Keratinocyte (primary cell): ENCODE data around the gene IRGM. TPM values are rescaled to one million over a fixed set of nuclear protein-coding genes. Genes with fewer than 3 reads are reported as not detected.

Experiments
- DNase-seq: peaks from one replicate; pipeline ENCODE4 v3.0.0-alpha.2; 2011; ENCODE audit warnings: low read depth, missing footprints, low spot score
- FAIRE-seq: peaks from 2 replicates; lab custom pipeline; 2011; peaks lifted over from hg19 to GRCh38; lab: Jason Lieb, UNC
- H2AFZ ChIP-seq: 2 replicates; pipeline ENCODE4 v1.6.0; 2012; ENCODE audit warnings: low read length, control low read depth, inconsistent platforms; ENCODE audit not compliant: control insufficient read depth
- H3K27ac ChIP-seq: 2 replicates; pipeline ENCODE4 v1.5.1; 2011; ENCODE audit warnings: low read length; ENCODE audit not compliant: control insufficient read depth, insufficient read depth
- H3K27me3 ChIP-seq: 3 replicates; pipeline ENCODE4 v1.6.0; 2011; ENCODE audit warnings: low read length; ENCODE audit not compliant: control insufficient read depth, insufficient read depth; ENCODE audit errors: extremely low read depth
- H3K36me3 ChIP-seq, 2 experiments: 2 replicates in 1 of 2; 3 replicates in 1 of 2; pipeline ENCODE4 v1.5.1; 2011; ENCODE audit warnings: low read length in 2 of 2, mild to moderate bottlenecking in 1 of 2; ENCODE audit not compliant: control insufficient read depth in 2 of 2, insufficient read depth in 2 of 2; ENCODE audit errors: extremely low read depth in 1 of 2
- H3K4me1 ChIP-seq: 3 replicates; pipeline ENCODE4 v1.5.1; 2011; ENCODE audit warnings: low read length; ENCODE audit not compliant: control insufficient read depth, insufficient read depth; ENCODE audit errors: extremely low read depth
- H3K4me2 ChIP-seq: 3 replicates; pipeline ENCODE4 v1.6.0; 2011; ENCODE audit warnings: low read depth, low read length; ENCODE audit not compliant: control insufficient read depth, insufficient read depth; ENCODE audit errors: extremely low read depth
- H3K4me3 ChIP-seq, 3 experiments: fragments of 200-600 bp in 1 of 3; sonication (generic) in 1 of 3; 2 replicates in 2 of 3; 3 replicates in 1 of 3; pipeline ENCODE4 v1.5.1; 2011 to 2016; ENCODE audit warnings: low read length in 3 of 3, mild to moderate bottlenecking in 3 of 3, control low read depth in 2 of 3, inconsistent platforms in 1 of 3, low read depth in 1 of 3, mixed read lengths in 1 of 3, mixed run types in 1 of 3, moderate library complexity in 1 of 3; ENCODE audit not compliant: control insufficient read depth in 2 of 3, insufficient read depth in 2 of 3; ENCODE audit errors: extremely low read depth in 1 of 3
- H3K79me2 ChIP-seq: 2 replicates; pipeline ENCODE4 v1.6.0; 2012; ENCODE audit warnings: low read length; ENCODE audit not compliant: control insufficient read depth, insufficient read depth
- H3K9ac ChIP-seq: 3 replicates; pipeline ENCODE4 v1.6.0; 2011; ENCODE audit warnings: low read length; ENCODE audit not compliant: control insufficient read depth, insufficient read depth; ENCODE audit errors: extremely low read depth
- H3K9me1 ChIP-seq: 3 replicates; pipeline ENCODE4 v1.6.0; 2011; ENCODE audit warnings: low read length; ENCODE audit not compliant: control insufficient read depth, insufficient read depth; ENCODE audit errors: extremely low read depth
- H3K9me3 ChIP-seq: 2 replicates; pipeline ENCODE4 v1.5.1; 2012; ENCODE audit warnings: low read depth, low read length; ENCODE audit not compliant: control insufficient read depth
- H4K20me1 ChIP-seq: 3 replicates; pipeline ENCODE4 v1.6.0; 2011; ENCODE audit warnings: low read length; ENCODE audit not compliant: control insufficient read depth, insufficient read depth; ENCODE audit errors: extremely low read depth
- EZH2 ChIP-seq: IDR thresholded peaks from one replicate; pipeline ENCODE4 v1.6.1; 2012; ENCODE audit warnings: inconsistent platforms, mild to moderate bottlenecking, low read length, moderate library complexity
- dilution Hi-C: fragments of 300-500 bp; cut with MboI; formaldehyde crosslinking; loops from one replicate; pipeline ENCODE4 v1.7.0; 2020; ENCODE audit warnings: low sequenced_read_pairs; ENCODE audit not compliant: extremely low pct_ligation_motif_present
- polyA plus RNA-seq, 5 experiments: library from polyadenylated mRNA; depleted of rRNA in 3 of 5; stranded (reverse) in 3 of 5; stranded (forward) in 1 of 5; unstranded in 1 of 5; fragments of >200 nt; gene quantifications; 1 replicate in 1 of 5; 2 replicates in 3 of 5; 3 replicates in 1 of 5; pipeline versions ENCODE4 v1.2.1 to v1.2.3, GENCODE V29; 2011 to 2012; ENCODE audit warnings: missing spikeins in 2 of 5, low read depth in 1 of 5, low replicate concordance in 1 of 5
- TF ChIP-seq, protein P1 (sequence below), 3 experiments: IDR thresholded peaks in 1 of 3; conservative IDR thresholded peaks in 1 of 3; optimal IDR thresholded peaks in 1 of 3; 2 replicates in 2 of 3; 3 replicates in 1 of 3; pipeline versions ENCODE3 to v1.5.1; 2011; ENCODE audit warnings: low read length in 3 of 3, mild to moderate bottlenecking in 3 of 3, moderate library complexity in 2 of 3, control low read depth in 1 of 3, inconsistent platforms in 1 of 3; ENCODE audit not compliant: insufficient read depth in 2 of 3; ENCODE audit errors: extremely low read depth in 1 of 3

Gene IRGM
- polyA plus RNA-seq, 1 donor (not counting 4 experiments of a cell fraction or from before 2014, with no cell fraction given): not detected

- Histone ChIP-seq H3K79me2 (no peaks in the 10 kb centered on the region), H3K4me1 (no peaks in the 10 kb centered on the region), H3K4me3 (no peak overlapping the region), H4K20me1 (no peaks in the 10 kb centered on the region), H3K36me3 (peaks cover 6 to 7% of the 10 kb centered on the region in 2 experiments), H2AFZ (no peak overlapping the region), H3K27ac (no peak overlapping the region), H3K27me3 (no peaks in the 10 kb centered on the region), H3K4me2 (no peak overlapping the region), H3K9me3 (peaks cover 44% of the 10 kb centered on the region), H3K9ac (no peak overlapping the region), H3K9me1 (no peaks in the 10 kb centered on the region)
- no peak for FAIRE-seq
- TF ChIP-seq, protein P1, sequence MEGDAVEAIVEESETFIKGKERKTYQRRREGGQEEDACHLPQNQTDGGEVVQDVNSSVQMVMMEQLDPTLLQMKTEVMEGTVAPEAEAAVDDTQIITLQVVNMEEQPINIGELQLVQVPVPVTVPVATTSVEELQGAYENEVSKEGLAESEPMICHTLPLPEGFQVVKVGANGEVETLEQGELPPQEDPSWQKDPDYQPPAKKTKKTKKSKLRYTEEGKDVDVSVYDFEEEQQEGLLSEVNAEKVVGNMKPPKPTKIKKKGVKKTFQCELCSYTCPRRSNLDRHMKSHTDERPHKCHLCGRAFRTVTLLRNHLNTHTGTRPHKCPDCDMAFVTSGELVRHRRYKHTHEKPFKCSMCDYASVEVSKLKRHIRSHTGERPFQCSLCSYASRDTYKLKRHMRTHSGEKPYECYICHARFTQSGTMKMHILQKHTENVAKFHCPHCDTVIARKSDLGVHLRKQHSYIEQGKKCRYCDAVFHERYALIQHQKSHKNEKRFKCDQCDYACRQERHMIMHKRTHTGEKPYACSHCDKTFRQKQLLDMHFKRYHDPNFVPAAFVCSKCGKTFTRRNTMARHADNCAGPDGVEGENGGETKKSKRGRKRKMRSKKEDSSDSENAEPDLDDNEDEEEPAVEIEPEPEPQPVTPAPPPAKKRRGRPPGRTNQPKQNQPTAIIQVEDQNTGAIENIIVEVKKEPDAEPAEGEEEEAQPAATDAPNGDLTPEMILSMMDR (optimal IDR thresholded peaks at IDR 0.05 in 1 of 3, IDR thresholded peaks at IDR 0.05 in 1 of 3, conservative IDR thresholded peaks at IDR 0.05 in 1 of 3; ENCODE audit: extremely low read depth in 1 of 3, insufficient read depth in 2 of 3, low read length in 3 of 3): no peak
- TF ChIP-seq EZH2: no peak
- dilution Hi-C loops: no loop called here
- no peak for DNase-seq
Observed at GRCh38 chr5:150895431-150896428, 49.4 kb downstream of the IRGM start.

Other genes with a start within 250 kb of the IRGM start
- gene SYNPO, start 205.9 kb upstream of the IRGM start, polyA plus RNA-seq: 6.0 to 11.2 TPM (median 10.7 TPM) in 3 replicates
- 0.03 to 0.05 TPM in 2 of 3 replicates, not detected in the other for gene MYOZ3, start 185.3 kb upstream of the IRGM start, polyA plus RNA-seq
- 26.2 to 52.4 TPM (median 34.7 TPM) in 3 replicates for gene RBM22, start 145.5 kb upstream of the IRGM start, polyA plus RNA-seq
- 37.7 to 46.4 TPM (median 44.3 TPM) in 3 replicates for gene DCTN4, start 87.5 kb upstream of the IRGM start, polyA plus RNA-seq
- 21.1 to 37.0 TPM (median 29.7 TPM) in 3 replicates for gene SMIM3, start 67.8 kb upstream of the IRGM start, polyA plus RNA-seq
- gene ZNF300, start 58.5 kb downstream of the IRGM start, polyA plus RNA-seq: 3.4 to 8.7 TPM (median 4.8 TPM) in 3 replicates
- gene GPX3, start 174.1 kb downstream of the IRGM start, polyA plus RNA-seq: 116 to 139 TPM (median 120 TPM) in 3 replicates
- gene TNIP1, start 234.5 kb downstream of the IRGM start, polyA plus RNA-seq: 43.4 to 98.3 TPM (median 47.9 TPM) in 3 replicates